SK-N-SH treated with all-trans-retinoic acid at 6 μM for 48 hours (cell line): Measurements from ENCODE around the gene SHANK1.
"Not testable (repeated sequence)": the region's sequence is repeated elsewhere in the genome, so short reads cannot be mapped to it uniquely, and the experiment has no call there.

Source experiments
- ARNTL ChIP-seq: fragments of 450-650 bp; formaldehyde crosslinking; IDR thresholded peaks from 2 replicates; pipeline ENCODE4 v1.5.0; 2020; ENCODE audit warnings: low read depth, mild to moderate bottlenecking, moderate library complexity, borderline replicate concordance
- CSDC2 ChIP-seq: fragments of 250-450 bp; sonication (Bioruptor Pico); IDR thresholded peaks from 2 replicates; pipeline ENCODE4 v1.5.0; 2020; ENCODE audit warnings: mild to moderate bottlenecking, moderate library complexity
- GLIS3 ChIP-seq: fragments of 250-450 bp; sonication (Bioruptor Pico); IDR thresholded peaks from 2 replicates; pipeline ENCODE4 v1.5.0; 2020; ENCODE audit warnings: mild to moderate bottlenecking, moderate library complexity
- TCF4 ChIP-seq: fragments of 250-450 bp; sonication (Bioruptor Pico); IDR thresholded peaks from 2 replicates; pipeline ENCODE4 v1.8.0; 2021; ENCODE audit warnings: mild to moderate bottlenecking, moderate library complexity, borderline replicate concordance
- ZFP3 ChIP-seq: fragments of 250-450 bp; sonication (Bioruptor Pico); IDR thresholded peaks from 2 replicates; pipeline ENCODE4 v1.5.0; 2020; ENCODE audit warnings: mild to moderate bottlenecking, moderate library complexity
- ZFP30 ChIP-seq: fragments of 450-650 bp; formaldehyde crosslinking; IDR thresholded peaks from 2 replicates; pipeline ENCODE4 v1.5.0; 2022; ENCODE audit warnings: mild to moderate bottlenecking, moderate library complexity
- ZNF565 ChIP-seq: fragments of 450-650 bp; formaldehyde crosslinking; conservative IDR thresholded peaks from 2 replicates; pipeline ENCODE4 v1.5.0; 2020; ENCODE audit warnings: low read depth, mild to moderate bottlenecking, moderate library complexity
- ZNF70 ChIP-seq: fragments of 450-650 bp; formaldehyde crosslinking; IDR thresholded peaks from 2 replicates; pipeline ENCODE4 v1.5.0; 2020; ENCODE audit warnings: mild to moderate bottlenecking, moderate library complexity
- TF ChIP-seq, protein P1 (sequence below): fragments of 250-450 bp; sonication (Bioruptor Pico); IDR thresholded peaks from 2 replicates; pipeline ENCODE4 v1.5.0; 2020; ENCODE audit warnings: mild to moderate bottlenecking, moderate library complexity
- TF ChIP-seq, protein P2 (sequence below): fragments of 250-450 bp; sonication (Bioruptor Pico); IDR thresholded peaks from 2 replicates; pipeline ENCODE4 v1.5.1; 2020; ENCODE audit warnings: low read depth, mild to moderate bottlenecking, moderate library complexity

DNA sequence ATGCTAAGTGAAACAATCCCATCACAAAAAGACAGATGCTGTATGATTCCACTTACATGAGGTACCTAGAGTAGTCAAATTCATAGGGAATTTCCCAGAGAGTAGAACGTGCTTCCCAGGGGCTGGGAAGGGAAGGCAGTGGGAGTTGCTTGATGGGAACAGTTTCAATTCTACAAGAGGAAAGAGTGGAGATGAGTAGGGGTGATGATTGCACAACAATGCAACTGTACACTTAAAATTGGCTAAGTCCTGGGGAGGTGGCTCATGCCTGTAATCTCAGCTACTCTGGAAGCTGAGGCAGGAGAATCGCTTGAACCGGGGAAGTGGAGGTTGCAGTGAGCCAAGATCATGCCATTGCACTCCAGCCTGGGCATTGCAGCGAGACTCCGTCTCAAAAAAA lies 101.2 kb downstream of the SHANK1 start:
- TF ChIP-seq CSDC2 (CRISPR knock-in tag); GLIS3; ARNTL (CRISPR knock-in tag); ZFP30 (CRISPR knock-in tag); ZNF70 (CRISPR knock-in tag); ZNF565 (CRISPR knock-in tag); ZFP3 (CRISPR knock-in tag); TCF4 (CRISPR knock-in tag): not testable (repeated sequence)
- TF ChIP-seq, protein P1, sequence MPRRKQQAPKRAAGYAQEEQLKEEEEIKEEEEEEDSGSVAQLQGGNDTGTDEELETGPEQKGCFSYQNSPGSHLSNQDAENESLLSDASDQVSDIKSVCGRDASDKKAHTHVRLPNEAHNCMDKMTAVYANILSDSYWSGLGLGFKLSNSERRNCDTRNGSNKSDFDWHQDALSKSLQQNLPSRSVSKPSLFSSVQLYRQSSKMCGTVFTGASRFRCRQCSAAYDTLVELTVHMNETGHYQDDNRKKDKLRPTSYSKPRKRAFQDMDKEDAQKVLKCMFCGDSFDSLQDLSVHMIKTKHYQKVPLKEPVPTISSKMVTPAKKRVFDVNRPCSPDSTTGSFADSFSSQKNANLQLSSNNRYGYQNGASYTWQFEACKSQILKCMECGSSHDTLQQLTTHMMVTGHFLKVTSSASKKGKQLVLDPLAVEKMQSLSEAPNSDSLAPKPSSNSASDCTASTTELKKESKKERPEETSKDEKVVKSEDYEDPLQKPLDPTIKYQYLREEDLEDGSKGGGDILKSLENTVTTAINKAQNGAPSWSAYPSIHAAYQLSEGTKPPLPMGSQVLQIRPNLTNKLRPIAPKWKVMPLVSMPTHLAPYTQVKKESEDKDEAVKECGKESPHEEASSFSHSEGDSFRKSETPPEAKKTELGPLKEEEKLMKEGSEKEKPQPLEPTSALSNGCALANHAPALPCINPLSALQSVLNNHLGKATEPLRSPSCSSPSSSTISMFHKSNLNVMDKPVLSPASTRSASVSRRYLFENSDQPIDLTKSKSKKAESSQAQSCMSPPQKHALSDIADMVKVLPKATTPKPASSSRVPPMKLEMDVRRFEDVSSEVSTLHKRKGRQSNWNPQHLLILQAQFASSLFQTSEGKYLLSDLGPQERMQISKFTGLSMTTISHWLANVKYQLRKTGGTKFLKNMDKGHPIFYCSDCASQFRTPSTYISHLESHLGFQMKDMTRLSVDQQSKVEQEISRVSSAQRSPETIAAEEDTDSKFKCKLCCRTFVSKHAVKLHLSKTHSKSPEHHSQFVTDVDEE (CRISPR knock-in tag): not testable (repeated sequence)
- TF ChIP-seq, protein P2, sequence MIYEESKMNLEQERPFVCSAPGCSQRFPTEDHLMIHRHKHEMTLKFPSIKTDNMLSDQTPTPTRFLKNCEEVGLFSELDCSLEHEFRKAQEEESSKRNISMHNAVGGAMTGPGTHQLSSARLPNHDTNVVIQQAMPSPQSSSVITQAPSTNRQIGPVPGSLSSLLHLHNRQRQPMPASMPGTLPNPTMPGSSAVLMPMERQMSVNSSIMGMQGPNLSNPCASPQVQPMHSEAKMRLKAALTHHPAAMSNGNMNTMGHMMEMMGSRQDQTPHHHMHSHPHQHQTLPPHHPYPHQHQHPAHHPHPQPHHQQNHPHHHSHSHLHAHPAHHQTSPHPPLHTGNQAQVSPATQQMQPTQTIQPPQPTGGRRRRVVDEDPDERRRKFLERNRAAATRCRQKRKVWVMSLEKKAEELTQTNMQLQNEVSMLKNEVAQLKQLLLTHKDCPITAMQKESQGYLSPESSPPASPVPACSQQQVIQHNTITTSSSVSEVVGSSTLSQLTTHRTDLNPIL (CRISPR knock-in tag): not testable (repeated sequence)
